Mammary epithelial cell (primary cell): ENCODE results near the gene DNAH17.

ENCODE experiments used
- CTCF ChIP-seq, 2 donors: IDR thresholded peaks in 1 of 2; conservative IDR thresholded peaks in 1 of 2; 2 replicates each; pipeline ENCODE4 v1.5.1; 2011 to 2012; ENCODE audit warnings: inconsistent platforms in 2 of 2, low read length in 2 of 2, mild to moderate bottlenecking in 2 of 2, control low read depth in 1 of 2, low read depth in 1 of 2; ENCODE audit not compliant: insufficient read depth in 1 of 2; ENCODE audit errors: extremely low read depth in 1 of 2
- EZH2 ChIP-seq: IDR thresholded peaks from 2 replicates; pipeline ENCODE4 v1.6.1; 2012; ENCODE audit warnings: low read length, inconsistent platforms, borderline replicate concordance

- TF ChIP-seq CTCF (conservative IDR thresholded peaks at IDR 0.05 in 1 of 2, IDR thresholded peaks at IDR 0.05 in 1 of 2; ENCODE audit: extremely low read depth in 1 of 2, insufficient read depth in 1 of 2, low read depth in 1 of 2, low read length in 2 of 2) = no peak
- no peak for TF ChIP-seq EZH2
Observed at GRCh38 chr17:78491236-78492115, 85.7 kb downstream of the DNAH17 start.
